ENCODE results near the gene SLC30A2.

The SLC30A2 gene

GRCh38 chr1:26075421-26076144 lies 29.7 kb upstream of the SLC30A2 start:
- H3K27me3 ChIP-seq (ENCODE audit: insufficient read depth, low read length), result peaks cover 9% of the 10 kb centered on the region; the same call in 1 of the 2 replicates
- H3K27ac ChIP-seq (ENCODE audit: low read depth, low read length, poor library complexity, severe bottlenecking), result no peak overlapping the region
- no peak overlapping the region for H3K4me2 ChIP-seq (ENCODE audit: low read length)
- H3K79me2 ChIP-seq (ENCODE audit: insufficient read depth, low read length), result no peaks in the 10 kb centered on the region
- no peak overlapping the region for H3K9ac ChIP-seq (ENCODE audit: low read length)
- H3K9me3 ChIP-seq (ENCODE audit: low read length), result no peaks in the 10 kb centered on the region
- H4K20me1 ChIP-seq (ENCODE audit: insufficient read depth, low read length), result no peaks in the 10 kb centered on the region
- H3K9me2 ChIP-seq (ENCODE audit: low read depth, low read length), result no peaks in the 10 kb centered on the region
- no peaks in the 10 kb centered on the region for H3F3A ChIP-seq (ENCODE audit: insufficient read depth, low read length)
- no peak overlapping the region for H2AFZ ChIP-seq (ENCODE audit: low read length)
- H3K36me3 ChIP-seq (ENCODE audit: insufficient read depth, low read length), result no peaks in the 10 kb centered on the region
- TF ChIP-seq CTCF (IDR thresholded peaks at IDR 0.05; ENCODE audit: low read length) (no peak), EZH2 (IDR thresholded peaks at IDR 0.05; ENCODE audit: borderline replicate concordance, low read length) (no peak)
- no peaks in the 10 kb centered on the region for H3K4me1 ChIP-seq (ENCODE audit: insufficient read depth, low read length, severe bottlenecking)
- H3K4me3 ChIP-seq (ENCODE audit: low read depth, low read length, poor library complexity, severe bottlenecking), result no peak overlapping the region

GRCh38 chr1:26072305-26072704 lies 26.4 kb upstream of the SLC30A2 start:
- Histone ChIP-seq H3K9ac (ENCODE audit: low read length) (no peak overlapping the region), H3K9me2 (ENCODE audit: low read depth, low read length) (no peaks in the 10 kb centered on the region), H3K4me2 (ENCODE audit: low read length) (no peak overlapping the region), H3K4me3 (ENCODE audit: low read depth, low read length, poor library complexity, severe bottlenecking) (no peak overlapping the region), H3K79me2 (ENCODE audit: insufficient read depth, low read length) (no peaks in the 10 kb centered on the region), H2AFZ (ENCODE audit: low read length) (no peak overlapping the region), H3K27ac (ENCODE audit: low read depth, low read length, poor library complexity, severe bottlenecking) (no peak overlapping the region), H3K9me3 (ENCODE audit: low read length) (no peaks in the 10 kb centered on the region), H4K20me1 (ENCODE audit: insufficient read depth, low read length) (no peaks in the 10 kb centered on the region), H3K27me3 (ENCODE audit: insufficient read depth, low read length) (peaks cover 9% of the 10 kb centered on the region; the same call in 1 of the 2 replicates), H3K36me3 (ENCODE audit: insufficient read depth, low read length) (no peaks in the 10 kb centered on the region), H3K4me1 (ENCODE audit: insufficient read depth, low read length, severe bottlenecking) (no peaks in the 10 kb centered on the region), H3F3A (ENCODE audit: insufficient read depth, low read length) (no peaks in the 10 kb centered on the region)
- TF ChIP-seq CTCF (IDR thresholded peaks at IDR 0.05; ENCODE audit: low read length) (no peak), EZH2 (IDR thresholded peaks at IDR 0.05; ENCODE audit: borderline replicate concordance, low read length) (no peak)

GRCh38 chr1:26070963-26071342 lies 25.0 kb upstream of the SLC30A2 start:
- H3K4me2 ChIP-seq (ENCODE audit: low read length), result no peak overlapping the region
- H2AFZ ChIP-seq (ENCODE audit: low read length), result no peak overlapping the region
- H3K27me3 ChIP-seq (ENCODE audit: insufficient read depth, low read length), result peaks cover 8% of the 10 kb centered on the region; the same call in 1 of the 2 replicates

More at GRCh38 chr1:26070963-26071342, 25.0 kb upstream of the SLC30A2 start:
- Histone ChIP-seq H4K20me1 (ENCODE audit: insufficient read depth, low read length) (no peaks in the 10 kb centered on the region), H3K9ac (ENCODE audit: low read length) (no peak overlapping the region), H3K4me1 (ENCODE audit: insufficient read depth, low read length, severe bottlenecking) (no peaks in the 10 kb centered on the region), H3K9me3 (ENCODE audit: low read length) (no peaks in the 10 kb centered on the region), H3K4me3 (ENCODE audit: low read depth, low read length, poor library complexity, severe bottlenecking) (no peak overlapping the region), H3K79me2 (ENCODE audit: insufficient read depth, low read length) (no peaks in the 10 kb centered on the region), H3F3A (ENCODE audit: insufficient read depth, low read length) (no peaks in the 10 kb centered on the region), H3K9me2 (ENCODE audit: low read depth, low read length) (no peaks in the 10 kb centered on the region), H3K36me3 (ENCODE audit: insufficient read depth, low read length) (no peaks in the 10 kb centered on the region), H3K27ac (ENCODE audit: low read depth, low read length, poor library complexity, severe bottlenecking) (no peak overlapping the region)
- TF ChIP-seq CTCF (IDR thresholded peaks at IDR 0.05; ENCODE audit: low read length) (no peak), EZH2 (IDR thresholded peaks at IDR 0.05; ENCODE audit: borderline replicate concordance, low read length) (no peak)

All from OCI-LY1 (cell line).